Measurements from ENCODE around the gene PTPRK.

- TF ChIP-seq CTCF (IDR thresholded peaks at IDR 0.05): no peak
- no peak for TF ChIP-seq POLR2AphosphoS5 (IDR thresholded peaks at IDR 0.05)
- no peak for TF ChIP-seq POLR2A (IDR thresholded peaks at IDR 0.05)
- TF ChIP-seq EP300 (IDR thresholded peaks at IDR 0.05): no peak
Measured at GRCh38 chr6:128343706-128344105, 176.7 kb downstream of the PTPRK start.

All from suprapubic skin (tissue), 4 donors.